Brain microvascular endothelial cell (primary cell): Measurements from ENCODE around the gene GNG7.

Experiments
- DNase-seq: peaks from one replicate; pipeline ENCODE4 v3.0.0-alpha.2; 2020
- H3K27ac ChIP-seq: fragments of 250-450 bp; sonication (Bioruptor Pico); 2 replicates; pipeline ENCODE4 v1.5.1; 2020; ENCODE audit warnings: mild to moderate bottlenecking, moderate library complexity
- H3K27me3 ChIP-seq: fragments of 250-450 bp; sonication (Bioruptor Pico); replicated peaks from 2 replicates; pipeline ENCODE4 v1.5.1; 2020; ENCODE audit warnings: mild to moderate bottlenecking
- H3K36me3 ChIP-seq: fragments of 250-450 bp; sonication (Bioruptor Pico); replicated peaks from 2 replicates; pipeline ENCODE4 v1.5.1; 2020; ENCODE audit warnings: mild to moderate bottlenecking
- H3K4me3 ChIP-seq: 2 replicates; pipeline ENCODE4 v1.5.1; 2011; ENCODE audit warnings: low read depth, mild to moderate bottlenecking, control low read depth, low read length, moderate library complexity
- in situ Hi-C: cut with HindIII; loops from 2 replicates; pipeline ENCODE4 v1.10.0; 2017; ENCODE audit warnings: low sequenced_read_pairs, low pct_ligation_motif_present
- TF ChIP-seq, protein P1 (sequence below): IDR thresholded peaks from 2 replicates; pipeline ENCODE4 v1.5.1; 2011; ENCODE audit warnings: low read depth, mild to moderate bottlenecking, moderate library complexity, low read length, control low read depth, inconsistent platforms; ENCODE audit errors: missing control alignments

GNG7 gene

GRCh38 chr19:2641332-2641698, 61.2 kb downstream of the GNG7 start:
- H3K4me3 ChIP-seq = no peak overlapping the region
- in situ Hi-C loops = no loop called here
- H3K27ac ChIP-seq = no peak overlapping the region
- no peaks in the 10 kb centered on the region for H3K36me3 ChIP-seq
- no peak for DNase-seq
- H3K27me3 ChIP-seq = no peaks in the 10 kb centered on the region
- TF ChIP-seq, protein P1, sequence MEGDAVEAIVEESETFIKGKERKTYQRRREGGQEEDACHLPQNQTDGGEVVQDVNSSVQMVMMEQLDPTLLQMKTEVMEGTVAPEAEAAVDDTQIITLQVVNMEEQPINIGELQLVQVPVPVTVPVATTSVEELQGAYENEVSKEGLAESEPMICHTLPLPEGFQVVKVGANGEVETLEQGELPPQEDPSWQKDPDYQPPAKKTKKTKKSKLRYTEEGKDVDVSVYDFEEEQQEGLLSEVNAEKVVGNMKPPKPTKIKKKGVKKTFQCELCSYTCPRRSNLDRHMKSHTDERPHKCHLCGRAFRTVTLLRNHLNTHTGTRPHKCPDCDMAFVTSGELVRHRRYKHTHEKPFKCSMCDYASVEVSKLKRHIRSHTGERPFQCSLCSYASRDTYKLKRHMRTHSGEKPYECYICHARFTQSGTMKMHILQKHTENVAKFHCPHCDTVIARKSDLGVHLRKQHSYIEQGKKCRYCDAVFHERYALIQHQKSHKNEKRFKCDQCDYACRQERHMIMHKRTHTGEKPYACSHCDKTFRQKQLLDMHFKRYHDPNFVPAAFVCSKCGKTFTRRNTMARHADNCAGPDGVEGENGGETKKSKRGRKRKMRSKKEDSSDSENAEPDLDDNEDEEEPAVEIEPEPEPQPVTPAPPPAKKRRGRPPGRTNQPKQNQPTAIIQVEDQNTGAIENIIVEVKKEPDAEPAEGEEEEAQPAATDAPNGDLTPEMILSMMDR = no peak

GRCh38 chr19:2640563-2641331, 61.7 kb downstream of the GNG7 start:
- no peak for DNase-seq
- Histone ChIP-seq H3K27me3 (no peaks in the 10 kb centered on the region), H3K4me3 (no peak overlapping the region), H3K27ac (no peak overlapping the region), H3K36me3 (no peaks in the 10 kb centered on the region)
- in situ Hi-C loops = no loop called here
- TF ChIP-seq, protein P1 = no peak

DNA sequence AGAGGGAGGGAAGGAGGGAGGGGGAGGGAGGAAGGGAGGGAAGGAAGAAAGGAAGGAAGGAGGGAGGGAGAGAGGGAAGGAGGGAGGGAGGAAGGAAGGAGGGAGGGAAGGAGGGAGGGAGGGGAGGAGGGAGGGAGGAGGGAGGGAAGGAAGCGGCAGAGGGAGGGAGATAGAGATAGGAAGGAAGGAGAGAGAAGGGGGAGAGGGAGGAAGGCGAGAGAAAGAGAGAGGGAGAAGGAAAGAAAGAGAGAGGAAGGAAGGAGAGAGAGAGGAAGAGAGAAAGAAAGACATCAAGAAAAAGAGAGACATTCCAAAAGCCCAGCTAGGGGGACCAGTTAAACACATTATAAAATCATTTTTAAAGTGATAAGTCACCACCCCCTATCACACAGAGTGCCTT, 62.5 kb downstream of the GNG7 start:
- Histone ChIP-seq H3K27me3 (no peaks in the 10 kb centered on the region), H3K36me3 (no peaks in the 10 kb centered on the region), H3K4me3 (no peak overlapping the region), H3K27ac (no peak overlapping the region)
- TF ChIP-seq, protein P1 = no peak
- no peak for DNase-seq
- in situ Hi-C loops = no loop called here

GRCh38 chr19:2638417-2638940, 64.0 kb downstream of the GNG7 start:
- Histone ChIP-seq H3K36me3 (no peaks in the 10 kb centered on the region), H3K4me3 (no peak overlapping the region), H3K27me3 (no peaks in the 10 kb centered on the region), H3K27ac (no peak overlapping the region)
- TF ChIP-seq, protein P1 = no peak
- in situ Hi-C loops = no loop called here
- no peak for DNase-seq

- no peaks in the 10 kb centered on the region for H3K36me3 ChIP-seq
- no peaks in the 10 kb centered on the region for H3K27me3 ChIP-seq
- peak; percentile 31 for DNase-seq
- H3K27ac ChIP-seq = no peak overlapping the region
- in situ Hi-C loops = no loop called here
- H3K4me3 ChIP-seq = no peak overlapping the region
- TF ChIP-seq, protein P1 = peak; percentile 91
Measured at GRCh38 chr19:2636897-2637683, 65.4 kb downstream of the GNG7 start.
